HG03558 (cell line): Measurements from ENCODE around the gene CCDC87.
"Not testable (repeated sequence)": the region's sequence is repeated elsewhere in the genome, so short reads cannot be mapped to it uniquely, and the experiment has no call there.

ENCODE experiments used
- ATAC-seq: cut with Tn5 transposase; IDR thresholded peaks from one replicate; pipeline ENCODE4 v1.9.1; 2021; ENCODE audit warnings: moderate number of reproducible peaks; ENCODE audit not compliant: unreplicated experiment; ENCODE audit errors: extremely low read depth

Gene CCDC87

GRCh38 chr11:66616379-66617154 lies 23.7 kb upstream of the CCDC87 start, which contains the start of gene RBM14:
TSS of gene RBM14 (plus strand) at chr11:66616630. CDS start at chr11:66616721, 91 bp downstream.
- peak; percentile 79 for ATAC-seq

- no peak for ATAC-seq
Measured at GRCh38 chr11:66614073-66614472, 21.2 kb upstream of the CCDC87 start.

GRCh38 chr11:66612458-66612857 lies 19.6 kb upstream of the CCDC87 start:
- no peak for ATAC-seq

GRCh38 chr11:66609721-66610617 lies 17.1 kb upstream of the CCDC87 start:
- ATAC-seq, result no peak

GRCh38 chr11:66607126-66607834 lies 14.4 kb upstream of the CCDC87 start:
- ATAC-seq, result no peak

GRCh38 chr11:66606608-66607007 lies 13.7 kb upstream of the CCDC87 start:
- not testable (repeated sequence) for ATAC-seq

GRCh38 chr11:66604155-66604554 lies 11.3 kb upstream of the CCDC87 start:
- ATAC-seq, result no peak

GRCh38 chr11:66603072-66603471 lies 10.2 kb upstream of the CCDC87 start:
- ATAC-seq, result no peak

GRCh38 chr11:66600631-66601233 lies 7.9 kb upstream of the CCDC87 start:
- ATAC-seq, result no peak

GRCh38 chr11:66600219-66600618 lies 7.4 kb upstream of the CCDC87 start:
- ATAC-seq, result no peak

- ATAC-seq, result no peak
Measured at GRCh38 chr11:66598993-66599392, 6.1 kb upstream of the CCDC87 start.

GRCh38 chr11:66595245-66595904 lies 2.5 kb upstream of the CCDC87 start:
- no peak for ATAC-seq

- no peak for ATAC-seq
Measured at GRCh38 chr11:66593650-66594049, 787 bp upstream of the CCDC87 start.

- ATAC-seq, result no peak
Measured at GRCh38 chr11:66593303-66593635, 406 bp upstream of the CCDC87 start.

- no peak for ATAC-seq
Measured at GRCh38 chr11:66591175-66591574, 1.7 kb downstream of the CCDC87 start.

GRCh38 chr11:66589996-66590675 lies 2.7 kb downstream of the CCDC87 start:
- no peak for ATAC-seq

GRCh38 chr11:66589315-66589714 lies 3.5 kb downstream of the CCDC87 start:
- not testable (repeated sequence) for ATAC-seq

GRCh38 chr11:66586136-66586535 lies 6.7 kb downstream of the CCDC87 start:
- ATAC-seq, result no peak

GRCh38 chr11:66585447-66585846 lies 7.4 kb downstream of the CCDC87 start:
- not testable (repeated sequence) for ATAC-seq
